BLaER1 treated with 17β-estradiol and CSF1 and Interleukin-3, amounts not matched to agents 10 nM and 100 nM (cell line): ENCODE results near the gene GATAD1.
"Not testable (repeated sequence)": the region's sequence is repeated elsewhere in the genome, so short reads cannot be mapped to it uniquely, and the experiment has no call there.

Experiments
- H3K27ac ChIP-seq, 11 experiments: shearing (Covaris generic); formaldehyde crosslinking; 2 replicates each; pipeline ENCODE4 v1.8.1; 2022
- H3K27me3 ChIP-seq, 11 experiments: shearing (Covaris generic); formaldehyde crosslinking; 2 replicates each; pipeline ENCODE4 v1.8.1; 2022
- H3K36me3 ChIP-seq, 11 experiments: shearing (Covaris generic); formaldehyde crosslinking; 2 replicates each; pipeline ENCODE4 v1.8.1; 2022
- H3K4me1 ChIP-seq, 10 experiments: shearing (Covaris generic); formaldehyde crosslinking; 2 replicates each; pipeline ENCODE4 v1.8.1; 2022
- H3K4me2 ChIP-seq, 11 experiments: shearing (Covaris generic); formaldehyde crosslinking; 2 replicates each; pipeline ENCODE4 v1.8.1; 2022
- H3K4me3 ChIP-seq, 10 experiments: shearing (Covaris generic); formaldehyde crosslinking; 2 replicates each; pipeline ENCODE4 v1.8.1; 2022
- H3K9ac ChIP-seq, 11 experiments: shearing (Covaris generic); formaldehyde crosslinking; 2 replicates each; pipeline ENCODE4 v1.8.1; 2022
- H3K9me3 ChIP-seq, 11 experiments: shearing (Covaris generic); formaldehyde crosslinking; replicated peaks in 1 of 11; 2 replicates each; pipeline ENCODE4 v1.8.1; 2022
- H4K20me1 ChIP-seq, 11 experiments: shearing (Covaris generic); formaldehyde crosslinking; 2 replicates each; pipeline ENCODE4 v1.8.1; 2022
- Cebpa-rat ChIP-seq, 11 experiments: shearing (Covaris generic); IDR thresholded peaks; 2 replicates each; pipeline ENCODE4 v1.8.1; 2022

Gene GATAD1

DNA sequence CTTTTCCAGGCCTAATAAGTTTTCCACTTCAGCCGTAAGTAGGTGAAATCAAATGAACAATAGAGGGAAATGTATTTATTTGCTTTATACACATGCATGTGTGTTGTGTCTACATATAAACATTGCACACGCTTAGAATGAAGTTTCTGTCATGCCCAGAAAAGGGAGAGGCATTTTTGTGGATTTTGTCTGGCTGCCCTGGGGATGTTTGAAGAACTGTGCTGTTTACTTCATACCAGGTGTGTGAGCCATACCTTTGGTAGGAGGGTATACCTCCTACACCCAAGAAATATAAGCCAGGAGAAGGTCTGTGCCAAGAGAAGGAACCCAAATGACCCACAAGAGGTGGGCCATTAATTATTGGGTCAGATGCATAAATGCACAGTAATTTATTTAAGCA is 12.8 kb downstream of the GATAD1 start:
- Histone ChIP-seq H3K27ac (no peak overlapping the region), H3K9ac (no peak overlapping the region), H3K4me1 (no peaks in the 10 kb centered on the region), H3K4me2 (no peak overlapping the region), H4K20me1 (peaks cover 0 to 7% (median 0%) of the 10 kb centered on the region in 11 experiments; a peak in 1 of 22 replicates), H3K36me3 (peaks cover 24 to 53% (median 33%) of the 10 kb centered on the region in 11 experiments), H3K4me3 (no peak overlapping the region), H3K9me3 (no peaks in the 10 kb centered on the region), H3K27me3 (no peaks in the 10 kb centered on the region)
- TF ChIP-seq Cebpa-rat (IDR thresholded peaks at IDR 0.05) = no peak

DNA sequence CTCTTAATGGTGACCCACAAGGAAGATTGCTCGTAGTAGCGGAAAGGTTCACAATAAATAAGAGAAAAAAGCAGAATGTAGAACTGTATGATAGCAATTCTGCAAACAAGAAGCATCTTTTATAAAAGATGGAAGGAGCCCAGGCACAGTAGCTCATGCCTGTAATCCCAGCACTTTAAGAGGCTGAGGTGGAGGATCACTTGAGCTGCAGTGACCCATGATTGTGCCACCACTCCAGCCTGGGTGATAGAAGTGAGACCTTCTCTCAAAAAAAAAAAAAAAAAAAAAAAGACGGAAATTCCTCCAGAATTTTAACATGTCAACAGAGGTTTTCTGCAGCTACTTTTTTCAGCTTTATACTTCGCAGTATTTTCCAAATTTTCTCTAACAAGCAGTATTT is 13.2 kb downstream of the GATAD1 start:
- H3K27me3 ChIP-seq = no peaks in the 10 kb centered on the region
- H3K27ac ChIP-seq = no peak overlapping the region
- peaks cover 0 to 3% (median 0%) of the 10 kb centered on the region in 11 experiments; a peak in 1 of 22 replicates for H4K20me1 ChIP-seq
- peaks cover 20 to 49% (median 29%) of the 10 kb centered on the region in 11 experiments for H3K36me3 ChIP-seq
- no peaks in the 10 kb centered on the region for H3K4me1 ChIP-seq
- no peaks in the 10 kb centered on the region for H3K9me3 ChIP-seq
- no peak overlapping the region for H3K4me2 ChIP-seq
- no peak overlapping the region for H3K9ac ChIP-seq
- no peak overlapping the region for H3K4me3 ChIP-seq
- TF ChIP-seq Cebpa-rat (IDR thresholded peaks at IDR 0.05) = no peak

DNA sequence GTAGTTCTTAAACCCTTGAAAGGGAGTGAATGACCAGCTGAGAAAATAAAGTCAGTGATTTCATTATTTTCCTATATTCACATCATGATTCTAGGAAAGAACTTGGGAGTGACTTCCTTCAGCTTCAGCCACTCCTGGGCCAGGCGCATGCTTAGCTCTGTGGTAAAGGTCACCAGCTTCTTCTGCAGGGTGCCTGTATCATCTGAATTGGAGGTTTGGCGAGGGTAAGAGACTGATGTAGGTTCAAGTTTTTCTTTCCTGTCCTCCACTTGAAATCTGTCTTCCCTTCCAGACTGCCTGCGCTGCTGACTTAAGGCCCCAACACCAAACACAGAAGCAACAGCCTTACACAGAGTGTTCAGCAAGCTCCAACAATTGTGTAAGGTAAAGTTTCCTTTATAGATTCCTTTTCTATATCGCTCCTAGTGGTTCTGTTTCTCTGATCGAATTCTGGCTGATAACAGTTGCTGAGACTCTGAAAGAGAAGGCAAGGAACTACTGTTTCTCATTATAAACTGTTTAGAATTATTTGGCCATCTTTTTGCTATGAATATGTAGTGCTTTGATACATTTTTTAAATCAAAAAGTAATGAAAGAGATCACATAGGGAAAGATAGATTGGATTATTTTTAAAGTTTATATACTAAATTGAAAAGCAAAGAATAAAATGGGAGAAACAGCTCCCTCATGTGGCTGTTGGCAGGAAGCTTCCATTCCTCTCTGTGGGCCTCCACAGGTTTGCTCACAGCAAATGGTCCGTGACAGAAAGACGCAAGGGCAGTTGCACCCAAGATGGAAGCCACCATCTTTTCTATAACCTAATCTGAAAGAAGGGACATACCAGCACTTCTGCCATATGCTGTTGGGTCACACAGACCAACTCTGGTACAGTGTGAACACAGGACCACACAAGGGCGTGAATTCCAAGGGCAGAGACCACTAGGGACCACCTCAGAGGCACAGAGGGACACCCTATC is 14.0 kb downstream of the GATAD1 start:
- Histone ChIP-seq H3K4me3 (no peak overlapping the region), H3K27ac (no peak overlapping the region), H3K27me3 (no peaks in the 10 kb centered on the region), H3K4me1 (no peaks in the 10 kb centered on the region), H3K36me3 (peaks cover 12 to 41% (median 21%) of the 10 kb centered on the region in 11 experiments), H3K9ac (0 out of 22 replicates have a peak overlapping the region, but pooled peaks of 1 of the 11 experiments have one; percentile 21), H4K20me1 (no peaks in the 10 kb centered on the region), H3K4me2 (no peak overlapping the region), H3K9me3 (no peaks in the 10 kb centered on the region)
- no peak for TF ChIP-seq Cebpa-rat (IDR thresholded peaks at IDR 0.05)

DNA sequence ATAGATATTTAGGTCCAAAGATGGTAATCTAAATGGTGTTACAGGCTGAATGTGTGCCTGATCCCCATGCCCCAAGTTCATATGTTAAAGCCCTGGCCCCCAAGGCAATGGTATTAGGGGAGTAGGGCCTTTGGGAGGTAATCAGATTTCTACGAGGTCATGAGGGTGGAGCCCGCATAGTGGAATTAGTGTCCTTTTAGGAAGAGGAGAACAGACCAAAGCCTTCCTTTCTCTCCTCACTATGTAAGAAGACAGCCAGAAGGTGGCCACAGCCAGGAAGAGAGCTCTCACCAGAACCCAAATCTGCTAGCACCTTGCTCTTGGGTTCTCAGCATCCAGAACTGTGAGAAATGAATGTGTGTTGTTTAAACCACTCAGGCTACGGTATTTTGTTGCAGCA is 15.3 kb downstream of the GATAD1 start:
- Histone ChIP-seq H3K4me2 (no peak overlapping the region), H4K20me1 (no peaks in the 10 kb centered on the region), H3K9ac (no peak overlapping the region), H3K9me3 (peaks cover 0 to 4% (median 2%) of the 10 kb centered on the region in 11 experiments; a peak in 16 of 22 replicates), H3K4me3 (no peak overlapping the region), H3K27me3 (no peaks in the 10 kb centered on the region), H3K4me1 (no peaks in the 10 kb centered on the region), H3K36me3 (peaks cover 2 to 35% (median 10%) of the 10 kb centered on the region in 11 experiments; a peak in 16 of 22 replicates), H3K27ac (no peak overlapping the region)
- no peak for TF ChIP-seq Cebpa-rat (IDR thresholded peaks at IDR 0.05)

DNA sequence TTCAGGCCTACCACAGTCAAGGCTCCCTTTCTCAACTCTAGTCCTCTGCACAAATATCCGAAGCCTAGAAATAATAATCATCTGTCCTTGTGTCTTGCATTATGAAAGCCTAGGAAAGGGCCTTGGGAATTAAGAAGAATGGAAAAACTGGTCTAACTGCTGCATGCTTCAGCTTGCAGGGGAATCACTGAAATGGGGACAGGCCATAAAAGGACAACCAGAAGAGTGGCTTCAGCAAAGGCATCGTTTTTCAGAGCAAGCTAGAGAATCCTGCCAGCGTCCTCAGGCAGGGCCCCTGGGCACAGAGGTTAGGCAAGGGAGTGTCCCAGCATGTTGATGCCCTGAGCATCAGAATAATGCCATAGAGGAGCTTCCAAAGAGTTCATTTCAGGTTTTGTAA is 17.2 kb downstream of the GATAD1 start:
- no peaks in the 10 kb centered on the region for H4K20me1 ChIP-seq
- H3K4me3 ChIP-seq = no peak overlapping the region
- H3K4me2 ChIP-seq = no peak overlapping the region
- H3K36me3 ChIP-seq = peaks cover 0 to 39% (median 0%) of the 10 kb centered on the region in 11 experiments; a peak in 4 of 22 replicates
- TF ChIP-seq Cebpa-rat (IDR thresholded peaks at IDR 0.05) = no peak
- H3K27me3 ChIP-seq = no peaks in the 10 kb centered on the region
- H3K4me1 ChIP-seq = no peaks in the 10 kb centered on the region
- no peak overlapping the region for H3K9ac ChIP-seq
- no peak overlapping the region for H3K27ac ChIP-seq
- peaks cover 16 to 21% (median 19%) of the 10 kb centered on the region in 11 experiments for H3K9me3 ChIP-seq

DNA sequence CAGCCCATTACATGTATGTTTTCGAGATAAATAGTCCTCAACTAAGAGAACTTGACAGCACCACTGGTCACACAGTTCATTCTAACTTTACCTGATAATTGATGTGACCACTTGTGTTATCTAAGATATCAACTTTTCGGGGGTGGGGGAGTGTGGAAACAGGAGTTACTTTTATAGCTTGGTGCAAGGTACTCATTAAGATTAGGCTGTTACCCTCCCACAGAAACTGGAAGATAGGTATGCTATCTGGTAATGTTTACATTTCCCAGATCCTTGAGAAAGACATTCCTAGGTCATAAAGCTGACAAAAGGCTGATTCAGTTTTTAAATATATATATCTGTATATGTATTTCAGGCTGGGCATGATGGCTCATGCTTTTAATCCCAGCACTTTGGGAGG is 19.4 kb downstream of the GATAD1 start:
- H4K20me1 ChIP-seq = no peaks in the 10 kb centered on the region
- no peak overlapping the region for H3K4me3 ChIP-seq
- H3K9ac ChIP-seq = no peak overlapping the region
- no peaks in the 10 kb centered on the region for H3K4me1 ChIP-seq
- peaks cover 0 to 46% (median 0%) of the 10 kb centered on the region in 11 experiments; a peak in 4 of 22 replicates for H3K36me3 ChIP-seq
- H3K27me3 ChIP-seq = no peaks in the 10 kb centered on the region
- TF ChIP-seq Cebpa-rat (IDR thresholded peaks at IDR 0.05) = no peak
- no peak overlapping the region for H3K4me2 ChIP-seq
- H3K27ac ChIP-seq = no peak overlapping the region
- H3K9me3 ChIP-seq = peaks cover 16 to 21% (median 19%) of the 10 kb centered on the region in 11 experiments

DNA sequence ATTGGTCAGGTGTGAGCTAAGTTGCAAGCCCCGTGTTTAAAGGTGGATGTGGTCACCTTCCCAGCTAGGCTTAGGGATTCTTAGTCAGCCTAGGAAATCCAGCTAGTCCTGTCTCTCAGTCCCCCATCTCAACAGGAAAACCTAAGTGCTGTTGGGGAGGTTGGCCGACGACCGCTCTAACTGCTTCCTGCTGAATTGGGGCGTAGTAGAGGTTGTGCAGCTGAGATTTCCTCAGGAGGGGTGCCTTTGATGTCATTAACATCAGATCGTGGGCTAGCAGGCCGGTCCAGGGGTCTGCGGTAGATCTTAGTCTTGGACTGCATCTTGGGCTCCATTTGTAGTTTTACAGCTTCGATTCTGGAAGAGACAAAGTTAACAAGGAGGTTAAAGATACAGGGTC is 21.3 kb downstream of the GATAD1 start:
- Histone ChIP-seq H3K36me3 (peaks cover 0 to 50% (median 0%) of the 10 kb centered on the region in 11 experiments; a peak in 4 of 22 replicates), H3K9me3 (peaks cover 16 to 21% (median 19%) of the 10 kb centered on the region in 11 experiments)
- H3K4me3 ChIP-seq, H3K9ac ChIP-seq, H3K4me1 ChIP-seq, H3K27me3 ChIP-seq, H4K20me1 ChIP-seq, H3K27ac ChIP-seq, H3K4me2 ChIP-seq: not testable (repeated sequence)

DNA sequence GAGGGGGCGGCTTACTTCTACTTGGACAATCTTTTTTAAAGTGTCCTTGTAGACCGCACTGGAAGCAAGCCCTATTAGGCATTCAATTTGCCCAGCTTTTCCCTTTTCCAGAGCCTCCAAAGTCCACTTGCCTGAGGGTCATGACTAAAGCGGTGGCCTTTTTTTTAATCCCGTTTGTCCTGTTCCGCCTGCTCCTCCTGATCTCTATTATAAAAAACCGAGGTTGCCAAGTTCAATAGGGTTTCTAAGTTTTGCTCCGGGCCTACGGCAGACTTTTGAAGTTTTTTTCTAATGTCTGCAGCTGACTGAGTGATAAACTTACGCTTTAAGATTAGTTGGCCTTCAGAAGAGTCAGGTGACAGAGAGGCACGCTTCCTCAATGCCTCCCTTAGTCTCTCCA is 26.7 kb downstream of the GATAD1 start:
- H3K9me3 ChIP-seq, H4K20me1 ChIP-seq, H3K4me2 ChIP-seq, H3K27ac ChIP-seq, H3K9ac ChIP-seq, H3K4me3 ChIP-seq, H3K27me3 ChIP-seq, H3K4me1 ChIP-seq: not testable (repeated sequence)
- peaks cover 0 to 36% (median 0%) of the 10 kb centered on the region in 11 experiments; a peak in 3 of 22 replicates for H3K36me3 ChIP-seq

DNA sequence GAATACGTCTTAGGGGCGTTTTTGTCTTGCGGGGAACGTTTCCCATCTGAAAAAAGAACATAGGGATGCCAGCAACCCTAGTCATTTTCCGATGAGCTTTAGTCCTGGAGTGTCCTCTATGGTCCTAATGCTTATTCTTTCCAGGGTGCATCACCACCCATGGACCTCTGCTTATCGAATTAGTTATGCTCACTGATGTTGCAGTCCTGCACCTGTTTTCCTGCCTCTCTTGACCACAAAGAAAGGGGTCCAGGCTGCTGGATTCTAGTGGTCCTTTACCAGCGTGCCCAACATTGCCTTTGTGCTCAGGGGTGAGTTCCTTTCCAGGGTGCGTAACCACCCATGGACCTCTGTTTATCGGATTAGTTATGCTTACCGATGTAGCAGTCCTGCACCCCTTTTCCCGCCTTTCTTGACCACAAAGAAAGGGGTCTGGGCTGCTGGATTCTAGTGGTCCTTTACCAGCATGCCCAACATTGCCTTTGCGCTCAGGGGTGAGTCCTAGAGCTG is 28.0 kb downstream of the GATAD1 start:
- peaks cover 0 to 29% (median 0%) of the 10 kb centered on the region in 11 experiments; a peak in 3 of 22 replicates for H3K36me3 ChIP-seq
- not testable (repeated sequence) for H3K4me2 ChIP-seq, H3K9ac ChIP-seq, H3K4me1 ChIP-seq, H3K9me3 ChIP-seq, H4K20me1 ChIP-seq, H3K4me3 ChIP-seq, H3K27me3 ChIP-seq, H3K27ac ChIP-seq

DNA sequence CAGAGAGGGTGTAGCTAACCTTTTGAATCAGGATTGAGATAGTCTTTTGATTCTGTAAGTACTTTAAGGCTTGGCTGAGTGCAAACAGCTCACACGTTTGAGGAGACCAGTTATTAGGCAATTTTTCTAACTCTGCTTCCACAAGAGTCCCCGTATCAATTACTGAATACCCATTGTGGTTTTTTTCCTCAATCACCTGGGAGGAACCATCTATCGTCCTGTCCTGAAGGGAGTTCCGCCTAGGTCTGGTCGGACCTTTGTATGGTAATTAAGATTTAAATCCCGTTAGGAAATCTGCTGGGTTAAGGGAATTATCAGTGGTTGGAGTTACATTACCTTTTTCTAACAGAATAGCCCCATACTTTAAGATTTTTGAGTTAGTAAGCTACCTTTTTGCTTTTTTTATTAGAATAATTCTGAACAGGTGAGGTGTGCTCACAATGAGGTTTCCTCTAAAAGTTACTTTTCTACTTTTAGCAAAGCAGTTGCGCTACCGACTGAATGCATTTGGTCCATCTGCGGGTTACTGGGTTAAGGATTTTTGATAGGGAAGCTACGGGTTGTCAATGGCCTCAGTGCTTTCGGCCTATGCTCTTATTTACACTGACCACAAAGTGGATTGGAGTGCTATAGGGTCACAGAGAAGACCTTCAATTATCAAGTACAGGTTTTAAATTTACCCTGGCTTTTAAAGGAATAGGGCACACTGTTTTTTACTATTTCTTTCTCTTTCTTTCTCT is 28.7 kb downstream of the GATAD1 start:
- peaks cover 0 to 29% (median 0%) of the 10 kb centered on the region in 11 experiments; a peak in 3 of 22 replicates for H3K36me3 ChIP-seq
- not testable (repeated sequence) for H3K9me3 ChIP-seq, H4K20me1 ChIP-seq, H3K9ac ChIP-seq, H3K27me3 ChIP-seq, H3K4me3 ChIP-seq, H3K4me1 ChIP-seq, H3K4me2 ChIP-seq, H3K27ac ChIP-seq

DNA sequence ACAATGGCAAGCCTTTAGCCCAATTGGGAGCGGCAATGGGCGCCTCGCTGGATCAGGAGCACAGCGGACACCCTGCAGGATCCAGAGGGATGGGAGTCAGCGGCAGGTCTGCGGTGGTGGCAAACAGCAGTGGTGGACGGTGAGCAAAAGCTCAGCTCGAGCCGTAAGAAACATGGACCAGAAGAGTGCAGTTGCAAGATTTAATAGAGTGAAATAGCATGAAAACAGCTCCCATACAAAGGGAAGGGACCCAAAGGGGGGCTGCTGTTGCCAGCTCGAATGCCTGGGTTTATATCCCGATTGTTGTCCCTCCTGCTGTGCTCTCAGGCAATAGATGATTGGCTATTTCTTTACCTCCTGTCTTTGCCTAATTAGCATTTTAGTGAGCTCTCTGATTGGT is 30.4 kb downstream of the GATAD1 start, which contains the start of gene ERVW-1:
TSS of gene ERVW-1 (minus strand) at position 266 of the 400 bp plus-strand sequence. CDS start 7,565 bp downstream, outside the sequence.
- H3K27ac ChIP-seq, H3K4me1 ChIP-seq, H3K9ac ChIP-seq, H3K27me3 ChIP-seq, H3K9me3 ChIP-seq, H4K20me1 ChIP-seq, H3K4me3 ChIP-seq, H3K4me2 ChIP-seq: not testable (repeated sequence)
- H3K36me3 ChIP-seq = peaks cover 0 to 27% (median 0%) of the 10 kb centered on the region in 11 experiments; a peak in 3 of 22 replicates
